Karpas-422 (cell line): ENCODE data around the gene DGKQ. TPM values are rescaled to one million over a fixed set of nuclear protein-coding genes. Genes with fewer than 3 reads are reported as not detected.

Source experiments
- DNase-seq: peaks from one replicate; pipeline ENCODE4 v3.0.0-alpha.2; 2015
- H2AFZ ChIP-seq: fragments of 200-600 bp; sonication (generic); 2 replicates; pipeline ENCODE4 v1.6.1; 2014; ENCODE audit warnings: antibody characterized with exemption, low read length, mixed read lengths
- H3K27ac ChIP-seq: fragments of 200-600 bp; sonication (generic); 2 replicates; pipeline ENCODE4 v1.5.1; 2014; ENCODE audit warnings: mild to moderate bottlenecking, low read length, moderate library complexity
- H3K27me3 ChIP-seq: fragments of 200-600 bp; sonication (generic); 2 replicates; pipeline ENCODE4 v1.6.1; 2014; ENCODE audit warnings: low read length, mixed read lengths
- H3K36me3 ChIP-seq: fragments of 200-600 bp; sonication (generic); 2 replicates; pipeline ENCODE4 v1.6.1; 2014; ENCODE audit warnings: low read length, mixed read lengths; ENCODE audit not compliant: insufficient read depth
- H3K4me1 ChIP-seq: fragments of 200-600 bp; sonication (generic); 2 replicates; pipeline ENCODE4 v1.6.1; 2014; ENCODE audit warnings: mild to moderate bottlenecking, low read length, mixed read lengths
- H3K4me2 ChIP-seq: fragments of 200-600 bp; sonication (generic); 2 replicates; pipeline ENCODE4 v1.6.1; 2014; ENCODE audit warnings: low read length, low read depth, mild to moderate bottlenecking; ENCODE audit not compliant: poor library complexity, severe bottlenecking
- H3K4me3 ChIP-seq: fragments of 200-600 bp; sonication (generic); 2 replicates; pipeline ENCODE4 v1.5.1; 2014; ENCODE audit warnings: mild to moderate bottlenecking, antibody characterized with exemption, low read length, mixed read lengths
- H3K79me2 ChIP-seq: fragments of 200-600 bp; sonication (generic); 2 replicates; pipeline ENCODE4 v1.6.1; 2014; ENCODE audit warnings: mild to moderate bottlenecking, low read length, mixed read lengths
- H3K9ac ChIP-seq: fragments of 200-600 bp; sonication (generic); 2 replicates; pipeline ENCODE4 v1.6.0; 2014; ENCODE audit warnings: low read length
- H3K9me2 ChIP-seq: fragments of 200-600 bp; sonication (generic), shearing (Covaris generic); replicated peaks from 2 replicates; pipeline ENCODE4 v1.6.0; 2014; ENCODE audit warnings: mild to moderate bottlenecking, low read length, moderate library complexity; ENCODE audit not compliant: insufficient read depth
- H3K9me3 ChIP-seq: fragments of 300-700, 200-600 bp; sonication (generic); 2 replicates; pipeline ENCODE4 v1.6.1; 2014; ENCODE audit warnings: low read length, mixed read lengths
- H4K20me1 ChIP-seq: fragments of 200-600 bp; sonication (generic); 2 replicates; pipeline ENCODE4 v1.6.1; 2014; ENCODE audit warnings: mild to moderate bottlenecking, antibody characterized with exemption, low read length, low read depth; ENCODE audit not compliant: insufficient read depth
- total RNA-seq: library from RNA; depleted of rRNA; stranded (reverse); fragments of >200 nt; shearing (Covaris generic); gene quantifications from 2 replicates; pipeline ENCODE4 v1.2.3, GENCODE V29; 2014; ENCODE audit warnings: low replicate concordance

The DGKQ gene
- total RNA-seq, 1 experiment from 2014 or later = 5.8 TPM

DNA sequence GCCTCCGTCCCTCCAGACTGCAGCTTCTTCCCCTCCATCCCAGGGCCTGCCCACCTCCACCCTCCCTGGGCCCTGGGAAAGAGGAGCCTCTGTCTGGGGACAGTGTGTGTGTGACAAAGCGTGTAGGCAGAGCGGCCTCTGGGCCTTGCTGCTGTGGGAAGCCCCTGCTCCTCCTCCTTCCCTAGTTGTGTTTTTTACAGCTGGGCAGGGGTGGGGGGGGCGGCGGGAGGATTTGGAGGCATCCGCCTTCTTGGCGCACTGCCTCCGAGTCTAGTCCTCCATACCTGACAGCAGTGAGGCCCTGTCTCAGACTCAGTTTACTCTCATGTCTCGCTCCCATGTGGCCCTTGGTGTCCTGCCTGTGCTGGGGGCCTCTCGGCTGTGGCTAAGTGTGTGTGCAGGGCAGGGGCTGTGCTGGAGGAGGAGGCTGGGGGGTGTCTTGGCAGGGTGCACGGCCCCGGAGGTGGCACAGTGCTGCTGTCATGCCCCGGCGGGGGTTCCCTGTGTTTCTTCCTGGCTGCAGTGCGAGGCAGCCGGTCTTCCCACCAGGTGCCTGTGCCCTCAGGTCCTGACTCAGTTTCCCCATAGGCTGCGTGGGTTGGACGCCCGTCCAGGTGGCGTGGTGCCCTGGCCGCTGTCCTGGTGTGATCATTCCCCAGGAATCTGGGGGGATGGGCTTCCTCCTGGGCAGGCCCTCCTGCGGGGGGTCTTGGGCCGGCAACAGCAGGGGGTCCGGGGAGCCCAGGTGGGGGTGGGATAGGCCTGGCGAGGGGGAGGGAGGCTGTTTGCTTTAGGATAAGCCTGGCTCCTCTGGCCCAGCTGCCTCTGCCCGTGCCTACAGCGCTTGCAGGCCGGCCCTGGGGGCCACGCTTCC, 45.0 kb upstream of the DGKQ start:
- H3K36me3 ChIP-seq = no peaks in the 10 kb centered on the region
- H2AFZ ChIP-seq = no peak overlapping the region
- no peaks in the 10 kb centered on the region for H3K27me3 ChIP-seq
- no peak overlapping the region for H3K9ac ChIP-seq
- H4K20me1 ChIP-seq = peaks cover 15% of the 10 kb centered on the region; the same call in 1 of the 2 replicates
- no peak for DNase-seq
- H3K27ac ChIP-seq = no peak overlapping the region
- no peaks in the 10 kb centered on the region for H3K9me3 ChIP-seq
- no peaks in the 10 kb centered on the region for H3K9me2 ChIP-seq
- peaks cover 12% of the 10 kb centered on the region for H3K4me1 ChIP-seq
- H3K4me2 ChIP-seq = no peak overlapping the region
- no peaks in the 10 kb centered on the region for H3K79me2 ChIP-seq
- H3K4me3 ChIP-seq = no peak overlapping the region

GRCh38 chr4:1017706-1018105, 44.3 kb upstream of the DGKQ start:
- Histone ChIP-seq H3K9ac (no peak overlapping the region), H3K4me3 (no peak overlapping the region), H3K27ac (no peak overlapping the region), H3K9me3 (no peaks in the 10 kb centered on the region), H2AFZ (no peak overlapping the region), H3K36me3 (no peaks in the 10 kb centered on the region), H3K4me1 (peaks cover 12% of the 10 kb centered on the region), H3K79me2 (no peaks in the 10 kb centered on the region), H3K27me3 (no peaks in the 10 kb centered on the region), H3K4me2 (no peak overlapping the region), H4K20me1 (peaks cover 15% of the 10 kb centered on the region; the same call in 1 of the 2 replicates), H3K9me2 (no peaks in the 10 kb centered on the region)
- DNase-seq = no peak

- Histone ChIP-seq H3K4me1 (peaks cover 12% of the 10 kb centered on the region), H3K27me3 (no peaks in the 10 kb centered on the region), H3K4me2 (no peak overlapping the region), H3K79me2 (no peaks in the 10 kb centered on the region), H2AFZ (no peak overlapping the region), H3K9ac (no peak overlapping the region), H3K4me3 (no peak overlapping the region), H3K36me3 (no peaks in the 10 kb centered on the region), H3K9me3 (no peaks in the 10 kb centered on the region), H3K27ac (no peak overlapping the region), H4K20me1 (peaks cover 15% of the 10 kb centered on the region; the same call in 1 of the 2 replicates), H3K9me2 (no peaks in the 10 kb centered on the region)
- no peak for DNase-seq
These were observed 43.8 kb upstream of the DGKQ start for GRCh38 chr4:1017211-1017610.

- Histone ChIP-seq H3K9ac (no peak overlapping the region), H2AFZ (no peak overlapping the region), H3K9me3 (no peaks in the 10 kb centered on the region), H3K27me3 (no peaks in the 10 kb centered on the region), H3K9me2 (no peaks in the 10 kb centered on the region), H3K4me2 (no peak overlapping the region), H3K27ac (no peak overlapping the region), H4K20me1 (peaks cover 10% of the 10 kb centered on the region; the same call in 1 of the 2 replicates), H3K4me3 (no peak overlapping the region), H3K36me3 (no peaks in the 10 kb centered on the region), H3K4me1 (peaks cover 3% of the 10 kb centered on the region; the same call in 1 of the 2 replicates), H3K79me2 (no peaks in the 10 kb centered on the region)
- DNase-seq = no peak
These were observed 42.4 kb upstream of the DGKQ start for GRCh38 chr4:1015746-1016145.

GRCh38 chr4:1015179-1015578, 41.8 kb upstream of the DGKQ start:
- no peak for DNase-seq
- Histone ChIP-seq H2AFZ (no peak overlapping the region), H3K9me2 (no peaks in the 10 kb centered on the region), H3K27me3 (no peaks in the 10 kb centered on the region), H3K36me3 (no peaks in the 10 kb centered on the region), H4K20me1 (peaks cover 10% of the 10 kb centered on the region; the same call in 1 of the 2 replicates), H3K27ac (no peak overlapping the region), H3K9me3 (no peaks in the 10 kb centered on the region), H3K4me3 (no peak overlapping the region), H3K4me2 (no peak overlapping the region), H3K4me1 (peaks cover 3% of the 10 kb centered on the region; the same call in 1 of the 2 replicates), H3K79me2 (no peaks in the 10 kb centered on the region), H3K9ac (no peak overlapping the region)

DNA sequence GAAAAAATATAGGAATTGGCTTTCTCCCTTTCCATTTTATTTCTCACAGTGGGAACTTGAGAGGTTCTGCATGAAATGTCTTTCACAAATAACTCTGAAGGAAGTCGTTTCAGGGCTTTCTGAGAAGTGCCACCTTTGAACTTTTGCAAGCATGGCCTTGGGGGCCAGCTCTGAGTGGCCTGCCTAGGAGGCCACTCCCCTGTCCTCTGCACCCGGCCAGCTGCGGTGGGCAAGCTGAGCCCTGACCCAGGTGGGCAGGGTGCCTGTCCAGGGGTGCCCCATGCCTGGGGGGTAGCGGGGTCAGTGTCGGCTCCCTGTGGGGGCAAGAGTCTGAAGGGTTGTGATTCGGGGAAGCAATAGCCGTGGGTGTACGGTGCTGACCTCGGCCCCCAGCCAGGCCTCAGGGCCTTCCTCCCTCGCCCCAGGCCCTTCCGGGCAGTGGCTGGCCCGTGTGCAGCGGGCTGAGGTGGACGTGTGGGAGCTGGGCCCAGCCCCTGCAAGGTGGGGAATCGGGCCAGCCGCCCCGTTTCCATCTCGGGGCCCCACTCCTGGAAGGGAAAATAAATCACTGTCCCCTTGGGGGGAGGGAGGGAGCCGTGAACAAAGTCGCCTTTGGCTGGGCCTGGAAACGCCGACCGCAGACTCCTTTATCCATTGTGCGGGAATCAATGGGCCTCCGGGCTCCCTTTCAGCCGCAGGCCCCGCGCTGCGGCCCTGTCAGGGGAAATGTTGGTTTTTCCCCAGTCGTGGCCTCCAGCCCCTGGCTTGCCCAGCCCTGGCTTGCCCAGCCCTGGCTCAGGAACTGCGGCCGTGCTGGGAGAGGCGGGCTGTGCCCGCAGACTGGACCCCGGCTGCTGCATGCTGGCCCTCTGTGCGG, 41.2 kb upstream of the DGKQ start:
- Histone ChIP-seq H2AFZ (no peak overlapping the region), H3K36me3 (no peaks in the 10 kb centered on the region), H3K9ac (no peak overlapping the region), H3K79me2 (no peaks in the 10 kb centered on the region), H3K4me3 (no peak overlapping the region), H3K27me3 (no peaks in the 10 kb centered on the region), H3K4me2 (no peak overlapping the region), H3K9me3 (no peaks in the 10 kb centered on the region), H3K9me2 (no peaks in the 10 kb centered on the region), H4K20me1 (peaks cover 10% of the 10 kb centered on the region; the same call in 1 of the 2 replicates), H3K4me1 (peaks cover 3% of the 10 kb centered on the region; the same call in 1 of the 2 replicates), H3K27ac (no peak overlapping the region)
- DNase-seq = no peak

DNA sequence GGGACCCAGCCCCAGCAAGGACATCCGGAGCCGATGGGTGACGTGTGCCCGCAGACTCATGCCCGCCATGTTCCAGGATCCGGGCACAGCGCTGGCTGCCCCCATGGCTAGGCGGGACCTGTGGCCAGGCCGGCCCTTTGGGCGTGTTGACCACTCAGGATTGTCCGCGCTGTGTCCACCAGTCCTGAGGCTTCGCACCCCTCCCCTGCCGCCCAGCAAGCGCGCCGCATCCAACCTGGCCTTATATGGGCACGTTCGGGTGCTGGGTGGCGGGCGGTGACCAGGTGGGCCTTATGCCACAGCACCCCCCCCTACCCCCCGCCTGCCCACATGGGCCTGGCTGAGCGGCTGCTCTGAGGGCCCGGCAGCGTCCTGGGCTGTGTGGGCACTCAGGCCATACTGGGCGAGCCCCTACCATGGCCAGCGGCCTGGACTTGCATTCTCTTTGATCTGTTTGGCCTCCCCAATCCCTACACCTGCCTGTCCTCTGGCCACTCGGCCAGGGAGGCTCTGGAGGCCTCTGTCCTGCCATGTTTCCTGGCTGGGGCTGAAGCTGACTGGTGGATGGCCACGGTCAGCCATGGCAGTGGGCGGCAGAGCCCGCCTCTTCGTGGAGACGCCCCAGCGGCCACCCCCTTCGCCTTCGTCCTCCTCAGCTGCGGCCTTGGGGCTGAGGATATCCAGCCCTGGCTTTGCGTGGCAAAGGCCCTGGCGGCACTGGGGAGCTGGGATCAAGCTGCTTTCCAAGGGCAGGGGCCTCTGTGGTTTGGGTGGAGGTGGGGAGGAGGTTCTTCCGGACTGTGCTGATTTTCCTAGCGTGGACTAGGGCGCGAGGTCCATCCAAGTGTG, 40.1 kb upstream of the DGKQ start:
- Histone ChIP-seq H3K9me3 (no peaks in the 10 kb centered on the region), H3K4me3 (no peak overlapping the region), H3K27me3 (no peaks in the 10 kb centered on the region), H3K4me2 (no peak overlapping the region), H3K9me2 (no peaks in the 10 kb centered on the region), H2AFZ (no peak overlapping the region), H3K27ac (no peak overlapping the region), H3K79me2 (no peaks in the 10 kb centered on the region), H4K20me1 (peaks cover 5% of the 10 kb centered on the region; the same call in 1 of the 2 replicates), H3K9ac (no peak overlapping the region), H3K36me3 (no peaks in the 10 kb centered on the region), H3K4me1 (peaks cover 11% of the 10 kb centered on the region)
- DNase-seq = no peak
